K562 (cell line): ENCODE results near the gene NTRK1. TPM values are rescaled to one million over a fixed set of nuclear protein-coding genes. Genes with fewer than 3 reads are reported as not detected.

Source experiments
- ADNP ChIP-seq: fragments of 200-800 bp; sonication (Bioruptor generic); IDR thresholded peaks from 2 replicates; pipeline ENCODE4 v1.6.1; 2016; ENCODE audit warnings: missing genetic modification characterization, missing compliant biosample characterization
- CEBPB ChIP-seq: fragments of 450-650 bp; IDR thresholded peaks from 2 replicates; pipeline ENCODE4 v1.6.1; 2016; ENCODE audit warnings: missing genetic modification characterization, missing compliant biosample characterization
- EHMT2 ChIP-seq: fragments of 450-650 bp; IDR thresholded peaks from 2 replicates; pipeline ENCODE4 v1.6.1; 2018; ENCODE audit warnings: antibody characterized with exemption
- ERF ChIP-seq: fragments of 450-650 bp; formaldehyde crosslinking; IDR thresholded peaks from 2 replicates; pipeline ENCODE4 v1.4.0; 2020; ENCODE audit warnings: mild to moderate bottlenecking, mixed read lengths
- FOXM1 ChIP-seq, 2 experiments: fragments of 450-650 bp in 1 of 2; sonication (generic) in 1 of 2; formaldehyde crosslinking in 1 of 2; IDR thresholded peaks; 2 replicates each; pipeline versions ENCODE4 v1.6.1 to v1.9.0; 2017 to 2022; ENCODE audit warnings: low read depth in 2 of 2, mild to moderate bottlenecking in 2 of 2, missing genetic modification reagents in 1 of 2, moderate library complexity in 1 of 2
- GATAD2B ChIP-seq: fragments of 450-650 bp; IDR thresholded peaks from 2 replicates; pipeline ENCODE4 v1.6.1; 2017; ENCODE audit warnings: mild to moderate bottlenecking, borderline replicate concordance
- IRF2 ChIP-seq: sonication (generic); formaldehyde crosslinking; IDR thresholded peaks from 2 replicates; pipeline ENCODE4 v1.8.1; 2022; ENCODE audit warnings: mild to moderate bottlenecking, missing genetic modification reagents
- MXI1 ChIP-seq: IDR thresholded peaks from 2 replicates; pipeline ENCODE4 v1.6.1; 2011; ENCODE audit warnings: low read depth, mild to moderate bottlenecking, improper control_type of control experiment, low read length
- NELFE ChIP-seq: IDR thresholded peaks from 2 replicates; pipeline ENCODE4 v1.6.1; 2011; ENCODE audit warnings: mild to moderate bottlenecking; ENCODE audit not compliant: insufficient read depth, insufficient read length
- POLR2AphosphoS5 ChIP-seq: IDR thresholded peaks from 2 replicates; pipeline ENCODE4 v1.6.1; 2011; ENCODE audit warnings: mild to moderate bottlenecking, low read depth, low read length, moderate library complexity; ENCODE audit not compliant: control insufficient read depth, insufficient read depth
- PPARD ChIP-seq: fragments of 250-450 bp; sonication (Bioruptor Pico); IDR thresholded peaks from 2 replicates; pipeline ENCODE4 v1.8.0; 2022; ENCODE audit warnings: inconsistent platforms, mild to moderate bottlenecking, moderate library complexity
- RAD51 ChIP-seq: fragments of 450-650 bp; IDR thresholded peaks from 2 replicates; pipeline ENCODE4 v1.7.1; 2016; ENCODE audit warnings: low read depth, mild to moderate bottlenecking, borderline replicate concordance
- THRAP3 ChIP-seq: fragments of 450-650 bp; IDR thresholded peaks from 2 replicates; pipeline ENCODE4 v1.6.1; 2016; ENCODE audit warnings: mild to moderate bottlenecking, inconsistent platforms, borderline replicate concordance
- TRIM28 ChIP-seq: fragments of 450-650 bp; IDR thresholded peaks from 2 replicates; pipeline ENCODE4 v1.6.1; 2017
- ZNF165 ChIP-seq: fragments of 250-450 bp; sonication (Bioruptor Pico); IDR thresholded peaks from 2 replicates; pipeline ENCODE4 v1.4.0; 2020; ENCODE audit warnings: borderline replicate concordance
- ZNF583 ChIP-seq: fragments of 250-450 bp; sonication (Bioruptor Pico); IDR thresholded peaks from 2 replicates; pipeline ENCODE4 v1.4.0; 2020
- ZNF589 ChIP-seq: fragments of 200-800 bp; sonication (Bioruptor generic); IDR thresholded peaks from 2 replicates; pipeline ENCODE4 v1.6.1; 2016; ENCODE audit warnings: low read depth, missing genetic modification characterization, missing compliant biosample characterization
- ZNF668 ChIP-seq: fragments of 250-450 bp; sonication (Bioruptor Pico); IDR thresholded peaks from 2 replicates; pipeline ENCODE4 v1.8.0; 2022; ENCODE audit warnings: mild to moderate bottlenecking, inconsistent platforms
- ZNF699 ChIP-seq: fragments of 250-450 bp; sonication (Bioruptor Pico); IDR thresholded peaks from 2 replicates; pipeline ENCODE4 v1.8.0; 2021; ENCODE audit warnings: mild to moderate bottlenecking, moderate library complexity; ENCODE audit not compliant: insufficient replicate concordance
- polyA plus RNA-seq, 8 experiments: library from polyadenylated mRNA; depleted of rRNA in 4 of 8; stranded (reverse) in 5 of 8; unstranded in 3 of 8; fragments of >200 nt; fragmentation: Nextera tagmentation in 2 of 8; fragmentation: Illumina TruSeq in 1 of 8; extraction: Ambion mirVana in 2 of 8; extraction: Trizol in 1 of 8; gene quantifications; 2 replicates each; pipeline versions ENCODE4 v1.2.1 to v1.2.3, GENCODE V29; 2011 to 2014; ENCODE audit warnings: inconsistent platforms in 1 of 8, missing spikeins in 1 of 8
- total RNA-seq, 7 experiments: library from RNA; depleted of rRNA in 6 of 7; stranded (reverse); fragments of >200 nt in 6 of 7; fragmentation: Illumina TruSeq in 2 of 7; extraction: Trizol in 2 of 7; gene quantifications; 2 replicates each; pipeline versions ENCODE4 v1.2.1 to v1.2.3, GENCODE V29; 2011 to 2021; ENCODE audit warnings: low replicate concordance in 1 of 7
- TF ChIP-seq, protein P1 (sequence below): fragments of 450-650 bp; IDR thresholded peaks from 2 replicates; pipeline ENCODE4 v1.6.1; 2017; ENCODE audit warnings: antibody characterized with exemption, mild to moderate bottlenecking
- TF ChIP-seq, protein P2 (sequence below): fragments of 150-350 bp; IDR thresholded peaks from 2 replicates; pipeline ENCODE4 v1.6.1; 2014; ENCODE audit warnings: low read depth, mild to moderate bottlenecking, low read length, borderline replicate concordance
- TF ChIP-seq, protein P3 (sequence below): fragments of 450-650 bp; conservative IDR thresholded peaks from 2 replicates; pipeline ENCODE4 v1.6.1; 2016; ENCODE audit warnings: missing genetic modification characterization, low read depth, mild to moderate bottlenecking, missing compliant biosample characterization, moderate library complexity

NTRK1 gene
- total and polyA plus RNA-seq, 9 of the 15 experiments (the other 6 are each of a cell fraction or from before 2014, with no cell fraction given) = 0.46 to 30.0 (median 7.9) TPM

DNA sequence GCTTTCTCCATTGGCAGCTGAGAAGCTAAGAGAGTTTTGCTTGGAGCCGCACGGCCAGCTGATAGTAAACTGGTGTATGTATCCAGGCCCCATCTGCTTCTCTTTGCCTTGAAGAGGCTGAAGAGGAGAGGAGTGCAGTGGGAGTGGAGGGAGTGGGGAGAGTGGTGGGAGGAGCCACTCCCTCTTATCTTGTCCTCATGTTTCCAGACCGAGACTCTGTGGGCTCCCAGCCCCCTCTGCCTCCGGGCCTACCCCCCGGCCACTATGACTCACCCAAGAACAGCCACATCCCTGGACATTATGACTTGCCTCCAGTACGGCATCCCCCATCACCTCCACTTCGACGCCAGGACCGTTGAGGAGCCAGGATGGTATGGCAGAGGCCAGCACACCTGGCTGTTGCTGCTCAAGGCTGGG is 53.8 kb downstream of the NTRK1 start (continued):
- TF ChIP-seq ZNF165 (CRISPR knock-in tag) (no peak), ERF (CRISPR knock-in tag) (no peak), TRIM28 (no peak), NELFE (no peak), MXI1 (no peak), PPARD (CRISPR knock-in tag) (no peak), POLR2AphosphoS5 (0 out of 2 replicates have a peak, but pooled peaks have one; percentile 33), IRF2 (no peak), ZNF699 (CRISPR knock-in tag) (no peak), ZNF668 (CRISPR knock-in tag) (no peak), FOXM1 (IDR thresholded peaks at IDR 0.05; ENCODE audit: low read depth) (no peak), FOXM1 (CRISPR knock-in tag; IDR thresholded peaks at IDR 0.05; ENCODE audit: low read depth) (peak; percentile 46; the same call in 1 of the 2 replicates), THRAP3 (no peak), ZNF583 (CRISPR knock-in tag) (no peak), EHMT2 (peak; percentile 86), ZNF589 (CRISPR knock-in tag) (no peak), RAD51 (no peak), GATAD2B (0 out of 2 replicates have a peak, but pooled peaks have one; percentile 12), ADNP (tag) (no peak), CEBPB (tag) (no peak)
- TF ChIP-seq, protein P1, sequence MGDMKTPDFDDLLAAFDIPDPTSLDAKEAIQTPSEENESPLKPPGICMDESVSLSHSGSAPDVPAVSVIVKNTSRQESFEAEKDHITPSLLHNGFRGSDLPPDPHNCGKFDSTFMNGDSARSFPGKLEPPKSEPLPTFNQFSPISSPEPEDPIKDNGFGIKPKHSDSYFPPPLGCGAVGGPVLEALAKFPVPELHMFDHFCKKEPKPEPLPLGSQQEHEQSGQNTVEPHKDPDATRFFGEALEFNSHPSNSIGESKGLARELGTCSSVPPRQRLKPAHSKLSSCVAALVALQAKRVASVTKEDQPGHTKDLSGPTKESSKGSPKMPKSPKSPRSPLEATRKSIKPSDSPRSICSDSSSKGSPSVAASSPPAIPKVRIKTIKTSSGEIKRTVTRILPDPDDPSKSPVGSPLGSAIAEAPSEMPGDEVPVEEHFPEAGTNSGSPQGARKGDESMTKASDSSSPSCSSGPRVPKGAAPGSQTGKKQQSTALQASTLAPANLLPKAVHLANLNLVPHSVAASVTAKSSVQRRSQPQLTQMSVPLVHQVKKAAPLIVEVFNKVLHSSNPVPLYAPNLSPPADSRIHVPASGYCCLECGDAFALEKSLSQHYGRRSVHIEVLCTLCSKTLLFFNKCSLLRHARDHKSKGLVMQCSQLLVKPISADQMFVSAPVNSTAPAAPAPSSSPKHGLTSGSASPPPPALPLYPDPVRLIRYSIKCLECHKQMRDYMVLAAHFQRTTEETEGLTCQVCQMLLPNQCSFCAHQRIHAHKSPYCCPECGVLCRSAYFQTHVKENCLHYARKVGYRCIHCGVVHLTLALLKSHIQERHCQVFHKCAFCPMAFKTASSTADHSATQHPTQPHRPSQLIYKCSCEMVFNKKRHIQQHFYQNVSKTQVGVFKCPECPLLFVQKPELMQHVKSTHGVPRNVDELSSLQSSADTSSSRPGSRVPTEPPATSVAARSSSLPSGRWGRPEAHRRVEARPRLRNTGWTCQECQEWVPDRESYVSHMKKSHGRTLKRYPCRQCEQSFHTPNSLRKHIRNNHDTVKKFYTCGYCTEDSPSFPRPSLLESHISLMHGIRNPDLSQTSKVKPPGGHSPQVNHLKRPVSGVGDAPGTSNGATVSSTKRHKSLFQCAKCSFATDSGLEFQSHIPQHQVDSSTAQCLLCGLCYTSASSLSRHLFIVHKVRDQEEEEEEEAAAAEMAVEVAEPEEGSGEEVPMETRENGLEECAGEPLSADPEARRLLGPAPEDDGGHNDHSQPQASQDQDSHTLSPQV = peak; percentile 50
- TF ChIP-seq, protein P2, sequence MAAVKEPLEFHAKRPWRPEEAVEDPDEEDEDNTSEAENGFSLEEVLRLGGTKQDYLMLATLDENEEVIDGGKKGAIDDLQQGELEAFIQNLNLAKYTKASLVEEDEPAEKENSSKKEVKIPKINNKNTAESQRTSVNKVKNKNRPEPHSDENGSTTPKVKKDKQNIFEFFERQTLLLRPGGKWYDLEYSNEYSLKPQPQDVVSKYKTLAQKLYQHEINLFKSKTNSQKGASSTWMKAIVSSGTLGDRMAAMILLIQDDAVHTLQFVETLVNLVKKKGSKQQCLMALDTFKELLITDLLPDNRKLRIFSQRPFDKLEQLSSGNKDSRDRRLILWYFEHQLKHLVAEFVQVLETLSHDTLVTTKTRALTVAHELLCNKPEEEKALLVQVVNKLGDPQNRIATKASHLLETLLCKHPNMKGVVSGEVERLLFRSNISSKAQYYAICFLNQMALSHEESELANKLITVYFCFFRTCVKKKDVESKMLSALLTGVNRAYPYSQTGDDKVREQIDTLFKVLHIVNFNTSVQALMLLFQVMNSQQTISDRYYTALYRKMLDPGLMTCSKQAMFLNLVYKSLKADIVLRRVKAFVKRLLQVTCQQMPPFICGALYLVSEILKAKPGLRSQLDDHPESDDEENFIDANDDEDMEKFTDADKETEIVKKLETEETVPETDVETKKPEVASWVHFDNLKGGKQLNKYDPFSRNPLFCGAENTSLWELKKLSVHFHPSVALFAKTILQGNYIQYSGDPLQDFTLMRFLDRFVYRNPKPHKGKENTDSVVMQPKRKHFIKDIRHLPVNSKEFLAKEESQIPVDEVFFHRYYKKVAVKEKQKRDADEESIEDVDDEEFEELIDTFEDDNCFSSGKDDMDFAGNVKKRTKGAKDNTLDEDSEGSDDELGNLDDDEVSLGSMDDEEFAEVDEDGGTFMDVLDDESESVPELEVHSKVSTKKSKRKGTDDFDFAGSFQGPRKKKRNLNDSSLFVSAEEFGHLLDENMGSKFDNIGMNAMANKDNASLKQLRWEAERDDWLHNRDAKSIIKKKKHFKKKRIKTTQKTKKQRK = no peak
- TF ChIP-seq, protein P3, sequence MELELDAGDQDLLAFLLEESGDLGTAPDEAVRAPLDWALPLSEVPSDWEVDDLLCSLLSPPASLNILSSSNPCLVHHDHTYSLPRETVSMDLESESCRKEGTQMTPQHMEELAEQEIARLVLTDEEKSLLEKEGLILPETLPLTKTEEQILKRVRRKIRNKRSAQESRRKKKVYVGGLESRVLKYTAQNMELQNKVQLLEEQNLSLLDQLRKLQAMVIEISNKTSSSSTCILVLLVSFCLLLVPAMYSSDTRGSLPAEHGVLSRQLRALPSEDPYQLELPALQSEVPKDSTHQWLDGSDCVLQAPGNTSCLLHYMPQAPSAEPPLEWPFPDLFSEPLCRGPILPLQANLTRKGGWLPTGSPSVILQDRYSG (tag) = no peak
